Fibroblast of skin of left quadriceps (primary cell): ENCODE results near the gene PPP2R2B.

Source experiments
- DNase-seq, 2 experiments: peaks; one replicate each; pipeline ENCODE4 v3.0.0-alpha.2; 2013; ENCODE audit warnings: low read depth in 2 of 2

Gene PPP2R2B

DNA sequence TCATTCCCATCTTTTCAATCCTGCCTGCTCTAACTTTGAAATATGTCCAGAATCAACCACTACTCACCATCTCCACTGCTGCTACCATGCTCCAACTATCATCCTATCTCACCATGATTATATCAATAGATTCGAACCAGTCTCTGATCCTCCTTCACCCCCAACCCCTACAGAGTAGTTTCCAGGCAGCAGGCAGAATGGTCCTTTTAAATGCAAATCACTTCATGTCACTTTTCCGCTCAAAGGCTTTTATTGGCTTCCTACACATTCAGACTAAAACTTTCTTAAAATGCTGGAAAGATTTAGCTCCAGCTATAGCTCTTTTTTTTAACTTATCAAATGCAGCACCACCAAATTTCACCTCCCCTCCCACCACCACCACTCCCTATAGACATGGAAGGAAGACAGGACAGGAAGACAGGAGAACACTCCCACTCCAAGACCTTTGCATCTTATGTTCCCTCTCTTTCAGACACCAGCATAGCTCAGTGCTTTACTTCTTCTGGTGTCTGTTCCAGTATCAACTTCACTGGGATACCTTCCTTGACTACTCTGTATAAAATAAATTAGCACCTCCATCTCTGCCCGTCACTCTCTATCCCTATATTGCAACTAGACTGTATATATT is 9.9 kb upstream of the PPP2R2B start:
- DNase-seq: no peak

DNA sequence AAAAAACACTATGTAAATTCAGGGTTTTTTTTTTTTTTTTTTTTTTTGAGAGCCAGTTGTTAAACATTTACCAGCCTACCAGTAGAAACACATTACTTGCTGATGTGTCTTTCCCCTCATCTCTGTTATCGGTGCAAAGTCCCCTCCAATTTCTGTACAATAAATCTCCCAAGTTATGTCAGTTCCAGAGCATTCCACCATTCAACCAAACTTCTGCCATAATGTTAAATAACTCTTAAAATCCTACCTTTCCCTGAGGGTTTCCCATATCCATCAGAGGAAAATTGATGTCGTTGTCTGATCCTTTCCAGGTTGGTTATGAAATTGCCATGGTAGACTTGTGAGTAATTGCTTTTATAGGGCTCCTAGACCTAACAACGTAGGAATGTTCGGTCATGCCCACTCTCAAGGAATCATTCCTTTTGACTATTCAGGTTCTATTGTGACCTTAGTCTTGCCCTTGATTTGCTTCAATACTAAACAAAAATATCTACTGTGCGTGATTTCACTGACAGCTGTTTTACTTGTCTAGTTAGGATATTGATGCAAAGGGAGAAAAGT is 5.6 kb upstream of the PPP2R2B start:
- DNase-seq: no peak

DNA sequence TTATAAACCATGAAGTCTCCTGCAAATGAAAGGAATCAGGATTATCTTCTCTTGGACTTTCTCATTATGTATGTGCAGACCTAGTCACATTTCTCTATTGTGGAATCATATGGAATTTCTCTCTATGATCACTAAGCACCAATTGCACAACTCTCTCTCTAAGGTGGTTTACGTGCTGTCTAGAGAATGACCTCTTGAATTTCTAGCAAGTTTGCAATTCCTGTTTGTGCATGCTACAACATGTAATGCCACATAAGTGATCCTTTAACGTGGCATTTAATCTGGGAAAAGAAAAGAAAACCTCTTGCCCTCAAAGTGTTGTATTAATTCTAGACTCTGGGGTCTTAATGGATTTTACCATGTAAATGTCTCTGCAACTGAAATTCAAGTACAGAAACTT is 5.0 kb upstream of the PPP2R2B start:
- DNase-seq: no peak

DNA sequence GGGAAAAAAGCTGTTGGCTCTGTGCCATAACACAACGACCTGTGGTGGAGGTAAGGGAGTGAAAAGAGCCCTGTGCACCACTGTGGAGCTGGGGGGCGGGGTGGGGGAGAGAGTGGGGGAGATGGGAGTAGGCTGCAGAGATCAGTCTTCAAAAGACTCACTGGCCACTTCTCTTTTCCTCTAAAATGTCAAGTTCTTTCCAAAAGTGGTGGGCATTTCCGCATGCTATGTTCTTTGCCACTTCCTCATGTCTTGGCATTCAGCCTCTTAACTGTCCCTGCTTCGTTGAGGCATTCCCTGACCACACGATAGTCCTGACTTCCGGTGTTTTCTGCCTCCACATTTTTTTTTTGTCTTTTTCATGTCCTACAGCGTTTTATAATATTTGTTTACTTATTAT is 2.4 kb upstream of the PPP2R2B start:
- no peak for DNase-seq

DNA sequence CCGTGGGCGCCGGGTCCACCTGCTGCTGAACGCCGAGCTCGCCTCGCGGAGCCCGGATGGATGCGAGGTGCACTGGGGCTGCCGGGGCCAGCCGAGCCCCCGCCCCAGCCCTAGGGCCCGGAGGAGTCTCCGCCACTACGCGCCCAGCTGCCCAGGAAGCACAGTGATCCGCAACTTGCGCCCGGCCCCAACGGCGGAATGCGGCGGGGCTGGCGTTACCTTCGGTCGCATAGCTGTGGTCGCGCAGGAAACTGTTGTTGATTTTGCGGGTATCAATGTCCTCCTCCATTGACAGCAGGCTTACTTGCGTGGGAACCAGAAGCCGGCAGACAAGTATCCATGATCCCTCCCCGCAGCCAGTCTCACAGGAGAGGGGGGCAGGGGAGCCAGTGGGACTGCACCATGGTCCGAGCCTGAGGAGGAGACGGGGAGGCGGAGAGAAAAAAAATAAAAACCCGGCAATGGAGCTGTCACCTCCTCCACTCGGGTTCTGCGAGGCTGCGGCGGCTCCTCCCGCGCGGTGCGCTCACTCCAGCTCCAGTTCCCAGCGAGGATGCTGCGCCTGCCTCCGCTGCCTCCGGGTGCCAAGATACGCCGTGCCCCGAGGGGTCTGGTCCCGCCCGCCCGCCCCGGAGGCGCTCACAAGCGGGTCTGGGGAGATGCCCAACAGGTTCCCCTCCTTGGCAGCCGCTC is 628 bp downstream of the PPP2R2B start:
- DNase-seq: no peak

DNA sequence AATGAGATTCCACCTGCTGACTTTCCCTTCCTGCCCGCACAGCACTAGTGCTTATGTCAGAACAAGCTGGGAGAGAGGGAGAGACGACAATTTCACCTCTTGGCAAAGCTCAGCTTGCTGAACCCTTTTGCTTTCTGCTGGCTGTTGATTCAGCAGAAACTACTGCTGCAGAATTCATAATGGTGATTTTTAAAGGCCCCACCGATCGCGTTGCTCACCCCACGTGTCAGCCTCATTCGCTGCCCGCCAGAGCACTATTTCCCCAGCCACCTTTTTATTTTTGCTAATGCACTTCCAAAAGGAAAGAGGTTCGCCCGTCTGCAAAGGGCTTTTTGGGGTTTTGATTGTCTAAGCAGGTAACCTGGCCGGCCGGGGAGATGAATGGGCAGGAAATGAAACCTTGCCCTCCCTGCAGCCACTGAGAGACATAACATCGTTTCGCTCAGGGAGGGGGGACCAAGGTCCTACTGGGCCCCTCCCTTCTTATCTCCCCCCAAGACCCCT is 1.3 kb downstream of the PPP2R2B start:
- DNase-seq: no peak

DNA sequence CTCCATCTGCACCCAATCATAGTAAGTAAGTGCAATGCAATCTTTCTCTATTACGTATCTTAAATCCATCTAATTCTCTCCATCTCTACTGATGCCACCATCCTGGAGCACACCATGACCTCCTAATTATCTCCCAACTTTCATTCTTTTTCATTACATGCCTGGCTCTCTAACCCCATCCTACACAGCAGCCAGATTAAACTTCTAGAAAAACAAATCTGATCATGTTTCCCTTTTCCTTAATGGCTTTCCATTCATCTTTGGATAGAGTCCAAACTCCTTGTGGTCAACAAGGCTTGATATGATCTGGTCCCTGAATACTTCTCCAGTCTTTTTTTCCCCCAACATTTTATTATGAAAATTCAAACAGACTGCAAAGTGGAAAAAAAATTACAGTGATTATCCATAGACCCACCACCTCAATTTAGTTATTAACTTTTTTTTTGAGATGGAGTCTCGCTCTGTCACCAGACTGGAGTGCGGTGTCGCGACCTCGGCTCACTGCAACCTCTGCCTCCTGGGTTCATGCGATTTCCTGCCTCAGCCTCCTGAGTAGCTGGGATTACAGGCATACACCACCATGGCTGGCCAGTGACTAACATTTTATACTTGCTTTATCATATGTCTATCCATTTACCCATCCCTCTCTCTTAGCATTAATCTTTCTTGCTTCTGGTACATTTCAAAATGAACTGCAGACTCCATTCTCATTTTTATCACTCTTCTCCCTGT is 5.2 kb downstream of the PPP2R2B start:
- no peak for DNase-seq

DNA sequence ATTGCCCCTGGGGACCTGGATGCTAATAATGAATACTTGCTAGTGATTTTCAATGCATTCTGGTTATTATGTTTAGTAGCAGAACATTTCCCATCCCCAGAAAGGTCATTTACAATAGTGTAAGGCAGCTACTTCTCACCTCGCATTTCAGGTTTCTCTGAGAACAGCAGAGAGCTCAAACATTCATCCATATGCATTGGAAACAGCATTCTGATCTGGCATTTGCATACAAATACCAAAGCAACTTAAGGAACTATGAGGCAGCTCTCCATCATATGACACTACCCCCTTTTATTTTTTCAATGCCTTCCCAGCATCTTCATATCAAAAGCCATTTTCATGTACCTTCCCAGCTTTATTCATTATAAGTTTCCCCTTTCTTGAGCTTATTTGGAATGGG is 6.4 kb downstream of the PPP2R2B start:
- DNase-seq: no peak

DNA sequence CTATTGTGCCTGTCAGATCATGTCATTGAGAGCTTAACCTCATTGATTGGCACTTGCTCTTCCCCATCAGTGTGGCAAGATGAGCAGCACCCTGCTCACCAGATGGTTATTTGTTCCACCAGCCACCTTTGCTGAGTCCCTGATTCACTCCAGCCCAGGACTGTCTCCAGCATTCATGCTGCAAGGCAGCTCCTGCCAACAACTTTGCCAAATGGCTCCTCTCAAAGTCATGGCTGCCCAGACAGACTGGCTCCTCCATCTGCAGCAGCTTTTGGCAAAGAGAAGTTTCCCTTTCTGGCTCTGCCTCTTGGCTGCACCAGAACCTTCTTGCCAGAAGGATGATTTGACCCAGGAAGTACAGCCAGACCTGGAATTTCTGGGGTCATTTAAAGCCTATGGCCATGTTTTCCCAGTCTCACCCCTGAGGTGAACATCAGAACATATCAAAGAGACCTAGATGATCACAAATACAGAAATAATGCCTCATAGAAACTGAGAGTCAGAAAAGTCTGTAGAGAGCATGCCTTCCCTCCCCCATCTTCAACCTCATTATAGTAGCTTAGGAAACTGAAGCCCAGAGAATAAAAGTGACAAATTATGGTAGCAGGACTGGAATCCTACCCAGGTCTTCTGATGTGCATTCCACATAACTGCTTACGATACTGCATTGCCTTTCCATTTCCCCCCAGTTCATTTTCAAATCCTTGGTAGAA is 10.4 kb downstream of the PPP2R2B start:
- no peak for DNase-seq

DNA sequence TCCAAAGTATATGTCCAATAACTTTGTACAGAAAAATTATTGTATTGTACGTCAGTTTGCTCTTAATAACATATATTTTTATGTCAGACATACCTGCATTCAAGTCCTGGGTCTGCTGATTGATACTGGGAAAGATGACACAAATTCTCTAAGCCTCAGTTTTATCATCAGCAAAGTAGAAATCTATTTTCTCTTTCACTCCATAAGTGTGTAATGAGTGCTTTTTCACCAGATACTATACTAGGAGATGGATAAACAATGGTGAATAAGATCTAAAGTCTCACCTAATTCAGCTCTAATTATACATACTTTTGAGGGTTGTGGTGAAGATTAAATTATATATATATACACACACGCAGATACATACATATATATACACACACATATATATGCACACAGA is 12.3 kb downstream of the PPP2R2B start:
- DNase-seq: no peak

DNA sequence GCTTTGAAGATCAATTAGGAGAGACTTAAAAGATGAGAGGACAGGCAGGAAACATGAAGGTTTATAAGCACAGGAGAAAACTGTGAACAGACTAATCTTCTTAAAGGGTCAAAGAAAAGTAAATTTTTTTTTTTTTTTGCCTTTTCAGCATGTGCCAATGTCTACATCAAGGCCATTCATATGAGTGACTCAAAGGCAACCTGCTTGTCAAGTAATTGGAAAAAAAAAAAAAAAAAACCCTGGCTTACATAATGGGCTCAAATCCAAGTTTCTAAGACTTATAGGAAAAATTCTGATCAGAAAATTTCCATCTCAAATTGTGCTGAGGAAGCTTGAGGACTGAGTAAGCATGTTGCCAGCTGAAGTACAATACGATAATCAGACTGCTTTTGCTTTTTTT is 15.9 kb downstream of the PPP2R2B start:
- no peak for DNase-seq

DNA sequence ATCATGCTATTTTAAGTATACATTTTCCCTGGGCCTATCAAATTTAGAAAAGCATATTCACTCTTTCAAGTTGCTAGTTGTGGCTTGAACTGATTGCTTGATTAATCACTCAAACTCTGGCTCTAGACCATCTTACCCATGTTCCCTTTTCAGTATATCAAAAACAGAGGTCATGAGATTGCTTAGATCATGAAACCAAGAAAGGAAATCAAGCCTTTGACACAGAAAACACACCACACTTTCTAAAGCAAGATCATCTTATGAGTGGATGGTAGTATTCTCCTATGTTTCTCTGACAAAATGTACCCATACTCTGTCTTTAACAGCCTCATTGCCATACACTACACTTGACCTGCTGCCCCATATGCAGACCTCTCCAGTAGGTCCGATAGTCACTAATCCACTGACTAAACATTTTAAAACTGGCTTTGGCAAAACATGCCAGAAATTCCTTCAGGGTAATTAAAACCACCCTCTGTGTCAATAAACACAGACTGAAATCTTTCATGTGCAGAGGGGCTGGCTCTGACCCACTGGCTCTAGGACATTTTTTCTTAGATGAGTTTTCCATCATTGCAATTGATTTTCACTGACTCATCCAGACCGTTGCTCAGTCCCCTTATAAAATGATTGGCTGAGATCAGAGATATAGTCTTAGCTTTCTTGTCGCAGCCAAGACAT is 18.2 kb downstream of the PPP2R2B start:
- no peak for DNase-seq

DNA sequence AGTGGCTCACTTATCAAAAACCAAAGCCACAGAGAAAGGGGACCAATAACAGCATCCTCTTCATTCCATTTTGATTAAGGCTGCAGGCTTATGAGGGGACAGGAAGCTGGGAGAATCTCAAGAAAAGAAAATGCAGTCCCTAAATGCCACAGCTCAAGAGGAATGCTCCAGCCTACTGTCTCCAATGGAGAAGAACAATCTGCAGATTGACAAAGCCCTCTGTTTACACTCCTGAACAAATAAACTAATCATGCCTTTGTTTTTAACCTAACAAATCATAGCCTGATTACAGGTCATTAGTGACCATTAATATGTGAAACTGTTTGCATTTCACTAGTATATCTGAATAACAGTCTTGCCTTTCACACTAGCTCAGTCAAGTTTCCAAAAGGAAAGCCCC is 26.5 kb downstream of the PPP2R2B start:
- DNase-seq: no peak

DNA sequence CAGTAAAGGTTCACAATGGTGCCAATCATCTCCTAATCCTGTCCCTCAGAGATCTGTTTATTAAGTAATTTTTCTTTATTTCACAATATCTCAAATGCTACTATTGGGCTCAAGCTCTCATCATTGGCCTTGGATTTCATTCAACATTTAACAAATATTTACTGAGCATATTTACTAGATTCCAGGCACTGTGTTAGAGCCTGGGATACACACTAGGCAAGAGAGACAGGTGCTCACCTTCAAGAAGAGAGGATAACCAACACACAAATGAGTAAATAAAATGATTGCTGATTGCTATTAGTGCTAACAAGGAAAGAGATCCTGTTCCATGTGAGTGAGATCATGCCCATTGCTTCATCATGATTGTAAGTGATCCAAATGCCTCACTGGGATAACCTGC is 27.4 kb downstream of the PPP2R2B start:
- DNase-seq: no peak

DNA sequence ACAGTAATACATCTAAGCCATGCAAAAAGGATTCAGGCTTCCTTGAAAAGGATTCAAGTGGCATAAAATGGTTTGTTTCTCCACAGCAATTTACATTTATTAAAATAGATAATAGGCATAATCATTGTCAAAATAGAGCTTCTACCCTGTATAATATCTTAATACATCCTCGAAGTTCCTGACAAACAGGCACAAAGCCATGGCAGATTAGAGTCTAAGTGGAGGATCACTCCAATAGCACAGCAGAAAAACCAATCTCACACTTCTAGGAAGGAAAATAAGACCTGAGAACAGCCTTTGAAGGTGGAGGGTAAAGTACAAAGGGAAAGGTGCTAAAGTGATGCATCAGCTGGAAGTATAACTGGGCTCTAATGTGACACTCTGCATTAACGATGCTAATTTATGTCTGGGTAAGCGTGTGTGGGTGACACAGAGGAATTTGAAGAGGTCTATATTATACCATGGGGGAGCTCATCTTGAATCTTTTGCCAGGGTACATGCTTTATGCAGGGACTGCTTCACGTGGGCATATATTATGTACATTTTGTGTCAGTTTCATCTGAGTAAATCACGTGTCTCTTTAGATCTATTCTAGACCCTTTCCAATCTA is 28.8 kb downstream of the PPP2R2B start:
- no peak for DNase-seq

DNA sequence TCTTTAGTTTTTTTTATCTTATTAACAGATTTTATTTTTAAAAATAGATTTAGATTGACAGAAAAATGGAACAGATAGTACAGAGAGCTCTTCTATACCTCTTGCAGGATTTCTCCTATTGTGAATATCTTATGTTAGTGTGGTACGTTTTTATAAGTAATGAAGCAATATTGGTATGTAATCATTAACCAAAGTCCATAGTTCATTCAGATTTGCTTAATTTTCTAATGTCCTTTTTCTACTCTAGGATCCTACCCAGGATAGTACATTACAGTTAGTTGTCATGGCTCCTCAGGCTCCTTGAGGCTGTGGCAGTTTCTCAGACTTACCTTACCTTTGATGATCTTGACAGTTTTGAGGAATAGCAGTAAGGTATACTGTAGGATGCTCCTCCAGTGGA is 30.4 kb downstream of the PPP2R2B start:
- DNase-seq: no peak

DNA sequence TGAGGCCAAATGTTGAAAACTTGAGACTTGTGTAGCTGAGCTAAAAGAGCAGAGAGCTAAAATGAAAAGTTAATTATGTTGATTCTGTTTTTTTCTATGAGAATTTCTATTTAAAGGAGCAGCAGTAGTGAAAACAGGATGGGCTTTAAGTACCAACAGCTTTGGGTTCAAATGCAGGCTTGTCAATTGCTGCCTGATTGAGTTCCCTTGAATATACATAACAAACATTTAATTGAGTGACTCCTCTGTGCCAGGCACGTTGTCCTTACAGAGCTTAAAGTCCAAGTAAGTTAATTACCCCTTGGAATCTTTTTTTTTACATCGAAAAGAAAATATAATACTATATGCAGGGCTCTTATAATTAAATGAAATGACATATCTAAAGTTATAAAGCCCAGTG is 38.5 kb downstream of the PPP2R2B start:
- DNase-seq: no peak

DNA sequence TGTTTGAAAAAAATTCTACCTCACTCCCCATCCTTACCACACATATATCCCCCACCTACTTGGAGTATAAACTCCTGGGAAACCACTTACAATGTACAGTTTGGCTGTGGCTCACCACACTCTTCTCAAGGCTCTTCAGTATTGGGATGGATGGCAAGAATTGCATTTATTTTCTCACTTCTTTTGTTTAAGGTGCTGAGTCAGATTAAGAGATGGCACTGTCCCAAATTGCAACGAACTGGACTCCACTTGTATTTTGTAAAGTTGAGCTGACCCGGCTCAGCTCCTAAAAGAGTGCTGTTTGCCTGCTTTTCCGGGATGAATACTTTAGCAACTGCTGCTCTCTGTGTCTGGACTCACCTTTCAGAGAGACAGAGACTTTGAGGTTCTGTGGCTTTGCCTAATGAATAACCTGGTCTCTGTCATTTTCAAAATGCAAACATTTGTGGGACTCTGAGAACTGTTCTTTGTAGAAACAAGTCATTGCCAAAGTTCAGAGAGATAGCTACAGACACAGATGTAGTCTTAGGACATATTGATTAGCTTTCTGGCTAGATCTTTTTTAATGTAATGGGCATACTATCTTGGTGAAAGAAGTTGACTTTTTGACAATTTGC is 42.2 kb downstream of the PPP2R2B start:
- DNase-seq: no peak

DNA sequence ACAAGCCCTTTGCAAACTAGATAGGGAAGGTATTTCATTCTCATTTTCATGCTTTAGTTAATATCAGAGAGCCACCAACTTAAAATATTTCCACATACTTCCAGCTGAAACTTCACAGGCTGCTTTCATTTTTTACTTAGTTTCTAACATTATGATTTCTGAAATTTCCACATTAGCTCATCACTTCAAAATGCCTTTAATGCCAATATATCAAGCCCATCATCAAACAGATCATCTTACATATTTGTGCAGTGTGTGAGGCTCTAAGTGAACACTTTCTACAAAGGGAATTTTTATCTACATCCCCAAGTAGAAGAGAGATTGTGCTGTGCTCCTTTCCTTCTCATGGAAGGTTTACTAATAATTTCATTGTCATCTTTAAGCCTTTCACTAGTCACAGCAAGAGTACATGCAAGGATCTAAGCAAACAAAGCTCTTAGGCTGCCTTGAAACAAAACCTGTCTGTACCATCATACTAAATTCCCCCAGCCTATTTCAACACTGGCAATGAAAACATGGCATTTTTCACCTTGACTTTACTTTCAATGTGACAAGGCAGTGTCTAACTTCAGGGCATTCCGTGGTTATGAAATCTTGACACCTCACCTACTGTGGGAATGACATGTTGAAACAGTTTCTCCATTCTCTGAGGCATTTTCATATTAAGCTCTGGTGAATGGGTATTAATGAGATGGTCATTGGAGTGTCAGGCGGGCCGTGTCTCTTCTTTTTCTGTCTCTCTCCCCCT is 45.4 kb downstream of the PPP2R2B start:
- no peak for DNase-seq

DNA sequence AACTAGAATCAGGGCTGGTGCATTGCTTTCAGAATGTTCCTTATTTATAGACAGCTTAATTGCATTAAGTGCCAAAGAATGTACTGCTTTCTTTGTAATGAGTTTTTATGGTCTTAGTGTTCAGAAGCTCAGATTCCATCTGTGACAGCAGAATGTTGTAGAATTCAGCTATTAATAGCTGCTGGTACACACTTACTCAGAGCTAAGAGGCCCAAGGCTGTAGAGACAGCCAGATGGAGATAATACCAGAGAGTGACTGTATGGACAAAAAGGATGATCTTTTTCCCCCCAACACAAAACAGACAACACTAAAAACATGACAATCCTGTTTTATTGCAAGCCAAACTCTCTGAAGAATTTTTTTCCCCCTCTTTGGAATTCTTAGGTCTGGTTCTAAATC is 50.2 kb downstream of the PPP2R2B start:
- no peak for DNase-seq
